GM23338 (cell line): Measurements from ENCODE around the gene CAPN9. TPM values are rescaled to one million over a fixed set of nuclear protein-coding genes. Genes with fewer than 3 reads are reported as not detected.
"Not testable (repeated sequence)": the region's sequence is repeated elsewhere in the genome, so short reads cannot be mapped to it uniquely, and the experiment has no call there.

ENCODE experiments used
- ATAC-seq: fragments of 200-7000 bp; cut with Tn5 transposase; 3 replicates; pipeline ENCODE4 v1.9.1; 2020
- DNase-seq: peaks from one replicate; pipeline ENCODE4 v3.0.0-alpha.2; 2015; ENCODE audit warnings: low spot score
- H2AFZ ChIP-seq: fragments of 200-600 bp; sonication (generic); 2 replicates; pipeline ENCODE4 v1.8.0; 2016; ENCODE audit warnings: antibody characterized with exemption, mild to moderate bottlenecking, moderate library complexity
- H3F3A ChIP-seq: fragments of 200-600 bp; sonication (generic); replicated peaks from 2 replicates; pipeline ENCODE4 v1.8.0; 2017; ENCODE audit warnings: antibody characterized with exemption, mixed run types, low read depth
- H3K27ac ChIP-seq: fragments of 200-600 bp; sonication (generic); 2 replicates; pipeline ENCODE4 v1.6.1; 2016; ENCODE audit warnings: low read depth
- H3K27me3 ChIP-seq: fragments of 200-600 bp; sonication (generic); 2 replicates; pipeline ENCODE4 v1.8.0; 2016; ENCODE audit warnings: mild to moderate bottlenecking, mixed run types, moderate library complexity; ENCODE audit not compliant: insufficient read depth
- H3K36me3 ChIP-seq: fragments of 200-600 bp; sonication (generic); 2 replicates; pipeline ENCODE4 v1.8.0; 2016; ENCODE audit warnings: mild to moderate bottlenecking; ENCODE audit not compliant: insufficient read depth
- H3K4me1 ChIP-seq: fragments of 200-600 bp; sonication (generic); 2 replicates; pipeline ENCODE4 v1.8.0; 2016; ENCODE audit warnings: mild to moderate bottlenecking, moderate library complexity; ENCODE audit not compliant: insufficient read depth
- H3K4me2 ChIP-seq: fragments of 200-600 bp; sonication (generic); 2 replicates; pipeline ENCODE4 v1.7.1; 2017; ENCODE audit warnings: mixed run types
- H3K4me3 ChIP-seq: fragments of 200-600 bp; sonication (generic); 2 replicates; pipeline ENCODE4 v1.6.1; 2016; ENCODE audit warnings: mixed run types
- H3K79me2 ChIP-seq: fragments of 200-600 bp; sonication (generic); replicated peaks from 2 replicates; pipeline ENCODE4 v1.8.0; 2017; ENCODE audit warnings: mild to moderate bottlenecking; ENCODE audit not compliant: insufficient read depth
- H3K9me2 ChIP-seq: fragments of 200-600 bp; sonication (generic); 2 replicates; pipeline ENCODE4 v1.8.0; 2017; ENCODE audit not compliant: insufficient read depth
- H4K20me1 ChIP-seq: fragments of 200-600 bp; sonication (generic); replicated peaks from 2 replicates; pipeline ENCODE4 v1.8.0; 2017; ENCODE audit warnings: mild to moderate bottlenecking; ENCODE audit not compliant: insufficient read depth
- H3K27ac Mint-ChIP-seq: 2 replicates; pipeline ENCODE4 v1.8.0; 2020; ENCODE audit warnings: inconsistent platforms, mild to moderate bottlenecking, moderate library complexity, mixed read lengths
- H3K27me3 Mint-ChIP-seq: 3 replicates; pipeline ENCODE4 v1.8.0; 2022; ENCODE audit warnings: low read depth, mild to moderate bottlenecking, moderate library complexity, mixed read lengths, inconsistent platforms; ENCODE audit not compliant: insufficient read depth, poor library complexity
- H3K36me3 Mint-ChIP-seq: 3 replicates; pipeline ENCODE4 v1.8.0; 2021; ENCODE audit warnings: low read depth, mild to moderate bottlenecking, inconsistent platforms, moderate library complexity, mixed read lengths
- H3K4me1 Mint-ChIP-seq: 3 replicates; pipeline ENCODE4 v1.8.0; 2020; ENCODE audit warnings: mild to moderate bottlenecking, inconsistent platforms, mixed read lengths
- H3K4me3 Mint-ChIP-seq: 3 replicates; pipeline ENCODE4 v1.8.0; 2021; ENCODE audit warnings: moderate library complexity, mild to moderate bottlenecking, inconsistent platforms, mixed read lengths
- H3K9me3 Mint-ChIP-seq: 3 replicates; pipeline ENCODE4 v1.8.0; 2020; ENCODE audit warnings: moderate library complexity, mild to moderate bottlenecking, inconsistent platforms, mixed read lengths
- EZH2 ChIP-seq: fragments of 200-600 bp; sonication (generic); IDR thresholded peaks from one replicate; pipeline ENCODE4 v1.8.0; 2017; ENCODE audit warnings: antibody characterized with exemption, mild to moderate bottlenecking, low read depth; ENCODE audit not compliant: unreplicated experiment
- EZH2phosphoT487 ChIP-seq: fragments of 200-600 bp; sonication (generic); IDR thresholded peaks from one replicate; pipeline ENCODE4 v1.8.1; 2018; ENCODE audit warnings: antibody characterized with exemption; ENCODE audit not compliant: unreplicated experiment
- JUNB ChIP-seq: IDR thresholded peaks from one replicate; pipeline ENCODE4 v1.6.1; 2016; ENCODE audit warnings: antibody characterized with exemption; ENCODE audit not compliant: unreplicated experiment
- POLR2AphosphoS5 ChIP-seq: IDR thresholded peaks from 2 replicates; pipeline ENCODE4 v1.6.1; 2016; ENCODE audit warnings: antibody characterized with exemption, low read depth
- ZNF114 ChIP-seq: fragments of 250-450 bp; sonication (Bioruptor Pico); IDR thresholded peaks from 2 replicates; pipeline ENCODE4 v1.5.0; 2020; ENCODE audit warnings: mild to moderate bottlenecking, moderate library complexity
- ZNF331 ChIP-seq: fragments of 250-450 bp; sonication (Bioruptor Pico); IDR thresholded peaks from 2 replicates; pipeline ENCODE4 v1.5.0; 2020; ENCODE audit warnings: low read depth, mild to moderate bottlenecking, moderate library complexity
- polyA plus RNA-seq: library from polyadenylated mRNA; unstranded; fragments of >200 nt; fragmentation: Nextera tagmentation; extraction: Ambion mirVana; gene quantifications from 2 replicates; pipeline ENCODE4 v1.2.1, GENCODE V29; 2016
- total RNA-seq: library from RNA; depleted of rRNA; stranded (reverse); fragments of >200 nt; shearing (Covaris generic); gene quantifications from 2 replicates; pipeline ENCODE4 v1.2.3, GENCODE V29; 2014
- TF ChIP-seq, protein P1 (sequence below): IDR thresholded peaks from one replicate; pipeline ENCODE4 v1.6.1; 2018; ENCODE audit warnings: antibody characterized with exemption; ENCODE audit not compliant: unreplicated experiment
- TF ChIP-seq, protein P2 (sequence below): fragments of 250-450 bp; sonication (Bioruptor Pico); IDR thresholded peaks from 2 replicates; pipeline ENCODE4 v1.5.0; 2020; ENCODE audit warnings: mild to moderate bottlenecking, moderate library complexity
- TF ChIP-seq, protein P3 (sequence below), 2 experiments: fragments of 200-600 bp in 1 of 2; sonication (generic) in 1 of 2; conservative IDR thresholded peaks; 2 replicates each; pipeline versions ENCODE4 v1.5.1 to v1.6.1; 2016 to 2017; ENCODE audit warnings: antibody characterized with exemption in 2 of 2, low read depth in 2 of 2, mild to moderate bottlenecking in 2 of 2, moderate library complexity in 1 of 2

Gene CAPN9
- total and polyA plus RNA-seq, 2 experiments from 2014 or later: 0.07 TPM; not detected in 1

DNA sequence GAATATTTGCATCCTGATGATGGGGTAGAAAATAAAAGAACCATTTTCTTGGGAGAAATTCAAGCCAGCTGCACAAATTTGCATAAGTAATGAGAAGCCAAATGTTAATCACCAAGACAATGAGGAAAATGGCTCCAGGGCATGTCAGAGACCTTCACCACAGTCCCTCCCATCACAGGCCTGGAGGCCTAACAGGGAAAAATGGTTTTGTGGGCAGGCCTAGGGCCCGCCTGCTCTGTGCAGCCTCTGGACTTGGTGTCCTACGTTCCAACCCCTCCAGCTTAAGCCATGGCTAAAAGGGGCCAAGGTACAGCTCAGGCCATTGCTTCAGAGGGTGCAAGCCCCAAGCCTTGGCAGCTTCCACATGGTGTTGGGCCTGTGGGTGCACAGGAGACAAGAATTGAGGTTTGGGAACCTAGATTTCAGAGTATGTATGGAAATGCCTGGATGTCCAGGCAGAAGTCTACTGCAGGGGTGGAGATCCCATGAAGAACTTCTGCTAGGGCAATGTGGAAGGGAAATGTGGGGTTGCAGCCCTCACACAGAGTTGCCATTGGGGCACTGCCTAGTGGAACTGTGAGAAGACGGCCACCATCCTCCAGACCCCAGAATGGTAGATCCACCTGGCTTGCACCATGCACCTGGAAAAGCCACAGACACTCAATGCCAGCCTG is 25.2 kb upstream of the CAPN9 start:
- not testable (repeated sequence) for H3K4me2 ChIP-seq, H3K27ac ChIP-seq, H3K79me2 ChIP-seq, H3K36me3 Mint-ChIP-seq, H3K27ac Mint-ChIP-seq, DNase-seq, H3K4me3 Mint-ChIP-seq, H3K4me1 Mint-ChIP-seq, H3K9me2 ChIP-seq, H3K4me1 ChIP-seq, H2AFZ ChIP-seq, H3K36me3 ChIP-seq, H3K27me3 Mint-ChIP-seq, ATAC-seq, H4K20me1 ChIP-seq, H3K27me3 ChIP-seq, H3F3A ChIP-seq, H3K4me3 ChIP-seq
- H3K9me3 Mint-ChIP-seq: peaks cover 23% of the 10 kb centered on the region

DNA sequence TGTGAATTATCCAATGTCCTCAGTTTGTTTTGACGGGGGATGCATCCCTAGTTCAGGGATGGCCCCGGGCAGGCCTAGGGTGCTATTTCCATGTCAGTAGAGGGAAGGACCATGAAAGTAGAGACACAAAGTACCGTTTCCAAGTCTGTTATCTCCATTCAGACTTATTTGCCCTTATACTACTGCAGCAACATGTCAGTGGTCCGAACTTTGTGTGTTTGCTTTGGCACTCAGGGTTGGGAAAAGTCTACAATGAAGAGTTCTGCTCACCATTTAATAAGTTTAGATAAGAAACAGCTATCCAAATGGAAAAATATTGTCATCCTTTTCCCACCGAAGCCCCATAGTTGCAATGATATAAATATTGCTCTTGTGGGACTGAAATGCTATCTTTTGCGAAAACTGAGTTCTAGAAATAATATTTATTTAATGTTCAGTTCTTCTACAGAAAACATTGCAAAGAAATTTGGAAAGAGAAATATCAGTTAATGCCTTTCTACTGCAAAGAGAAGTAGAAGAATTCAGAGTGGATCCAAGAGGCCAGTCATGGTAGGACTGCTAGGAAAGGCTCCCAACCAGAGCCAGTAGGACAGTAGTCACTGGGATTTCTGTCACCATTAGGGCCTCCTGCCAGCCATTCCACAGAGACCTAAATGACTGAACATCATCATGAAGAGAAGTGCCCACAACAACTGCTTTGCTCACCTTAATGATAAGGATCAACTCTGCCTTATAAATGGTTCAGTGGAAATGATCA is 21.8 kb upstream of the CAPN9 start:
- no peaks in the 10 kb centered on the region for H3K27me3 ChIP-seq
- H3K9me2 ChIP-seq: 0 out of 2 replicates have a peak, but pooled peaks cover 4% of the 10 kb centered on the region
- Mint-ChIP-seq H3K27me3 (peaks cover 10% of the 10 kb centered on the region), H3K36me3 (peaks cover 6% of the 10 kb centered on the region; the same call in 2 of the 3 replicates), H3K4me3 (no peak overlapping the region), H3K4me1 (peaks cover 17% of the 10 kb centered on the region), H3K27ac (no peak overlapping the region), H3K9me3 (peaks cover 23% of the 10 kb centered on the region)
- no peak overlapping the region for H3K27ac ChIP-seq
- no peak overlapping the region for H2AFZ ChIP-seq
- H3K4me1 ChIP-seq: peaks cover 14% of the 10 kb centered on the region
- H3K4me3 ChIP-seq: no peak overlapping the region
- no peak for DNase-seq
- H3K79me2 ChIP-seq: no peaks in the 10 kb centered on the region
- H3F3A ChIP-seq: no peaks in the 10 kb centered on the region
- no peak for ATAC-seq
- no peaks in the 10 kb centered on the region for H3K36me3 ChIP-seq
- no peak overlapping the region for H3K4me2 ChIP-seq
- no peaks in the 10 kb centered on the region for H4K20me1 ChIP-seq
- no peak for TF ChIP-seq ZNF331 (CRISPR knock-in tag)
- TF ChIP-seq EZH2: no peak
- TF ChIP-seq POLR2AphosphoS5: no peak
- TF ChIP-seq, protein P1, sequence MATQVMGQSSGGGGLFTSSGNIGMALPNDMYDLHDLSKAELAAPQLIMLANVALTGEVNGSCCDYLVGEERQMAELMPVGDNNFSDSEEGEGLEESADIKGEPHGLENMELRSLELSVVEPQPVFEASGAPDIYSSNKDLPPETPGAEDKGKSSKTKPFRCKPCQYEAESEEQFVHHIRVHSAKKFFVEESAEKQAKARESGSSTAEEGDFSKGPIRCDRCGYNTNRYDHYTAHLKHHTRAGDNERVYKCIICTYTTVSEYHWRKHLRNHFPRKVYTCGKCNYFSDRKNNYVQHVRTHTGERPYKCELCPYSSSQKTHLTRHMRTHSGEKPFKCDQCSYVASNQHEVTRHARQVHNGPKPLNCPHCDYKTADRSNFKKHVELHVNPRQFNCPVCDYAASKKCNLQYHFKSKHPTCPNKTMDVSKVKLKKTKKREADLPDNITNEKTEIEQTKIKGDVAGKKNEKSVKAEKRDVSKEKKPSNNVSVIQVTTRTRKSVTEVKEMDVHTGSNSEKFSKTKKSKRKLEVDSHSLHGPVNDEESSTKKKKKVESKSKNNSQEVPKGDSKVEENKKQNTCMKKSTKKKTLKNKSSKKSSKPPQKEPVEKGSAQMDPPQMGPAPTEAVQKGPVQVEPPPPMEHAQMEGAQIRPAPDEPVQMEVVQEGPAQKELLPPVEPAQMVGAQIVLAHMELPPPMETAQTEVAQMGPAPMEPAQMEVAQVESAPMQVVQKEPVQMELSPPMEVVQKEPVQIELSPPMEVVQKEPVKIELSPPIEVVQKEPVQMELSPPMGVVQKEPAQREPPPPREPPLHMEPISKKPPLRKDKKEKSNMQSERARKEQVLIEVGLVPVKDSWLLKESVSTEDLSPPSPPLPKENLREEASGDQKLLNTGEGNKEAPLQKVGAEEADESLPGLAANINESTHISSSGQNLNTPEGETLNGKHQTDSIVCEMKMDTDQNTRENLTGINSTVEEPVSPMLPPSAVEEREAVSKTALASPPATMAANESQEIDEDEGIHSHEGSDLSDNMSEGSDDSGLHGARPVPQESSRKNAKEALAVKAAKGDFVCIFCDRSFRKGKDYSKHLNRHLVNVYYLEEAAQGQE: no peak
- no peak for TF ChIP-seq EZH2phosphoT487
- no peak for TF ChIP-seq JUNB
- TF ChIP-seq ZNF114 (CRISPR knock-in tag): no peak
- TF ChIP-seq, protein P2, sequence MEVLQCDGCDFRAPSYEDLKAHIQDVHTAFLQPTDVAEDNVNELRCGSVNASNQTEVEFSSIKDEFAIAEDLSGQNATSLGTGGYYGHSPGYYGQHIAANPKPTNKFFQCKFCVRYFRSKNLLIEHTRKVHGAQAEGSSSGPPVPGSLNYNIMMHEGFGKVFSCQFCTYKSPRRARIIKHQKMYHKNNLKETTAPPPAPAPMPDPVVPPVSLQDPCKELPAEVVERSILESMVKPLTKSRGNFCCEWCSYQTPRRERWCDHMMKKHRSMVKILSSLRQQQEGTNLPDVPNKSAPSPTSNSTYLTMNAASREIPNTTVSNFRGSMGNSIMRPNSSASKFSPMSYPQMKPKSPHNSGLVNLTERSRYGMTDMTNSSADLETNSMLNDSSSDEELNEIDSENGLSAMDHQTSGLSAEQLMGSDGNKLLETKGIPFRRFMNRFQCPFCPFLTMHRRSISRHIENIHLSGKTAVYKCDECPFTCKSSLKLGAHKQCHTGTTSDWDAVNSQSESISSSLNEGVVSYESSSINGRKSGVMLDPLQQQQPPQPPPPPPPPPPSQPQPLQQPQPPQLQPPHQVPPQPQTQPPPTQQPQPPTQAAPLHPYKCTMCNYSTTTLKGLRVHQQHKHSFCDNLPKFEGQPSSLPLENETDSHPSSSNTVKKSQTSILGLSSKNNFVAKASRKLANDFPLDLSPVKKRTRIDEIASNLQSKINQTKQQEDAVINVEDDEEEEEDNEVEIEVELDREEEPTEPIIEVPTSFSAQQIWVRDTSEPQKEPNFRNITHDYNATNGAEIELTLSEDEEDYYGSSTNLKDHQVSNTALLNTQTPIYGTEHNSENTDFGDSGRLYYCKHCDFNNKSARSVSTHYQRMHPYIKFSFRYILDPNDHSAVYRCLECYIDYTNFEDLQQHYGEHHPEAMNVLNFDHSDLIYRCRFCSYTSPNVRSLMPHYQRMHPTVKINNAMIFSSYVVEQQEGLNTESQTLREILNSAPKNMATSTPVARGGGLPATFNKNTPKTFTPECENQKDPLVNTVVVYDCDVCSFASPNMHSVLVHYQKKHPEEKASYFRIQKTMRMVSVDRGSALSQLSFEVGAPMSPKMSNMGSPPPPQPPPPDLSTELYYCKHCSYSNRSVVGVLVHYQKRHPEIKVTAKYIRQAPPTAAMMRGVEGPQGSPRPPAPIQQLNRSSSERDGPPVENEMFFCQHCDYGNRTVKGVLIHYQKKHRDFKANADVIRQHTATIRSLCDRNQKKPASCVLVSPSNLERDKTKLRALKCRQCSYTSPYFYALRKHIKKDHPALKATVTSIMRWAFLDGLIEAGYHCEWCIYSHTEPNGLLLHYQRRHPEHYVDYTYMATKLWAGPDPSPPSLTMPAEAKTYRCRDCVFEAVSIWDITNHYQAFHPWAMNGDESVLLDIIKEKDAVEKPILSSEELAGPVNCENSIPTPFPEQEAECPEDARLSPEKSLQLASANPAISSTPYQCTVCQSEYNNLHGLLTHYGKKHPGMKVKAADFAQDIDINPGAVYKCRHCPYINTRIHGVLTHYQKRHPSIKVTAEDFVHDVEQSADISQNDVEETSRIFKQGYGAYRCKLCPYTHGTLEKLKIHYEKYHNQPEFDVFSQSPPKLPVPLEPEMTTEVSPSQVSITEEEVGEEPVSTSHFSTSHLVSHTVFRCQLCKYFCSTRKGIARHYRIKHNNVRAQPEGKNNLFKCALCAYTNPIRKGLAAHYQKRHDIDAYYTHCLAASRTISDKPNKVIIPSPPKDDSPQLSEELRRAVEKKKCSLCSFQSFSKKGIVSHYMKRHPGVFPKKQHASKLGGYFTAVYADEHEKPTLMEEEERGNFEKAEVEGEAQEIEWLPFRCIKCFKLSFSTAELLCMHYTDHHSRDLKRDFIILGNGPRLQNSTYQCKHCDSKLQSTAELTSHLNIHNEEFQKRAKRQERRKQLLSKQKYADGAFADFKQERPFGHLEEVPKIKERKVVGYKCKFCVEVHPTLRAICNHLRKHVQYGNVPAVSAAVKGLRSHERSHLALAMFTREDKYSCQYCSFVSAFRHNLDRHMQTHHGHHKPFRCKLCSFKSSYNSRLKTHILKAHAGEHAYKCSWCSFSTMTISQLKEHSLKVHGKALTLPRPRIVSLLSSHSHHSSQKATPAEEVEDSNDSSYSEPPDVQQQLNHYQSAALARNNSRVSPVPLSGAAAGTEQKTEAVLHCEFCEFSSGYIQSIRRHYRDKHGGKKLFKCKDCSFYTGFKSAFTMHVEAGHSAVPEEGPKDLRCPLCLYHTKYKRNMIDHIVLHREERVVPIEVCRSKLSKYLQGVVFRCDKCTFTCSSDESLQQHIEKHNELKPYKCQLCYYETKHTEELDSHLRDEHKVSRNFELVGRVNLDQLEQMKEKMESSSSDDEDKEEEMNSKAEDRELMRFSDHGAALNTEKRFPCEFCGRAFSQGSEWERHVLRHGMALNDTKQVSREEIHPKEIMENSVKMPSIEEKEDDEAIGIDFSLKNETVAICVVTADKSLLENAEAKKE (CRISPR knock-in tag): no peak
- TF ChIP-seq, protein P3, sequence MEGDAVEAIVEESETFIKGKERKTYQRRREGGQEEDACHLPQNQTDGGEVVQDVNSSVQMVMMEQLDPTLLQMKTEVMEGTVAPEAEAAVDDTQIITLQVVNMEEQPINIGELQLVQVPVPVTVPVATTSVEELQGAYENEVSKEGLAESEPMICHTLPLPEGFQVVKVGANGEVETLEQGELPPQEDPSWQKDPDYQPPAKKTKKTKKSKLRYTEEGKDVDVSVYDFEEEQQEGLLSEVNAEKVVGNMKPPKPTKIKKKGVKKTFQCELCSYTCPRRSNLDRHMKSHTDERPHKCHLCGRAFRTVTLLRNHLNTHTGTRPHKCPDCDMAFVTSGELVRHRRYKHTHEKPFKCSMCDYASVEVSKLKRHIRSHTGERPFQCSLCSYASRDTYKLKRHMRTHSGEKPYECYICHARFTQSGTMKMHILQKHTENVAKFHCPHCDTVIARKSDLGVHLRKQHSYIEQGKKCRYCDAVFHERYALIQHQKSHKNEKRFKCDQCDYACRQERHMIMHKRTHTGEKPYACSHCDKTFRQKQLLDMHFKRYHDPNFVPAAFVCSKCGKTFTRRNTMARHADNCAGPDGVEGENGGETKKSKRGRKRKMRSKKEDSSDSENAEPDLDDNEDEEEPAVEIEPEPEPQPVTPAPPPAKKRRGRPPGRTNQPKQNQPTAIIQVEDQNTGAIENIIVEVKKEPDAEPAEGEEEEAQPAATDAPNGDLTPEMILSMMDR (conservative IDR thresholded peaks at IDR 0.05; ENCODE audit: low read depth in 2 of 2): no peak
